ENCODE results near the gene THAP11. TPM values are rescaled to one million over a fixed set of nuclear protein-coding genes. Genes with fewer than 3 reads are reported as not detected.

Gene THAP11
- total and polyA plus RNA-seq, 2 of the 13 experiments (the other 11 are each of a cell fraction or from before 2014, with no cell fraction given): 44.2 to 53.4 TPM

DNA sequence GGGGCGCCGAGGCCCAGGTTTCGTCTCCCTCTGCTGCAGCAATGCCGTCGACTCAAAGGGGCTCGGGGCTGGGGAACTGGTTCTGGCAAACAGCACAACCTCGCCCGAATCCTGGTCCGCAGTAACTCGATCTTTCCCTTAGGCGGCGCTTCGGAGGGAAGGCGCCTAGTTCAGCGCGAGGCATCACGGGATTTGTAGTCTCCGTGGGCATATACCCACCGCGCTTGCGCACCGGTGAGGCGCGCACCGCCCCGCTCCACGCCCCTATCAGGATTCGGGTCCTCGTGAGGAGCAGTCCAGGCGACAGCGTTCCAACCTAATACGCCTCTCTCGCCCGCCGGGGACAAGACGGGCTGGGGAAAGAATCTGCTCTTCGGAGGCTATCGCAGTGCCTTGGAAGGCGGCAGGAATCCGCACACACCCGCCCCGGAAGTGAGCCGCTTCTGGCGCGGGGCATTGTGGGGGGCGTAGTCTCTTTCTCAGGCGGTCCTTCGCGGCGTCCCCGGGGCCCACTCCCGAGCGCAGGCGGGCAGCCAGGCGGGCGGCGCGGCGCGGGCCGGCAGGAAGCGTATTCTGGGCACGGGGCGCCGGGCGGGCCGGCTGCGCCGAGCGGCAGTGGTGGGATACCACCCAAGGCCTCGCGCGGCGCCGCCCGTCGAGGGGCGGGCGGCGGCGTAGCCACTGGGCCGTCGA lies at the start of gene THAP11 (continued):
- TF ChIP-seq IKZF5 (CRISPR knock-in tag; IDR thresholded peaks at IDR 0.05): peak; percentile 81
- peak; percentile 29; the same call in 1 of the 2 replicates for TF ChIP-seq ZNF503 (CRISPR knock-in tag; IDR thresholded peaks at IDR 0.05)
- peak; percentile 84; the same call in 1 of the 2 replicates for TF ChIP-seq YEATS2 (CRISPR knock-in tag; IDR thresholded peaks at IDR 0.05; ENCODE audit: borderline replicate concordance)
- TF ChIP-seq ZNF407 (CRISPR knock-in tag; IDR thresholded peaks at IDR 0.05; ENCODE audit: not compliant biosample characterization): peak; percentile 85
- TF ChIP-seq CCAR2 (optimal IDR thresholded peaks at IDR 0.05; ENCODE audit: low read depth, low read length): no peak
- peak; percentile 85 for TF ChIP-seq DRAP1 (CRISPR knock-in tag; IDR thresholded peaks at IDR 0.05)
- peak; percentile 95; the same call in 1 of the 2 replicates for TF ChIP-seq ZNF572 (CRISPR knock-in tag; IDR thresholded peaks at IDR 0.05)
- no peak for TF ChIP-seq NR3C1 (CRISPR knock-in tag; IDR thresholded peaks at IDR 0.05)
- TF ChIP-seq BATF2 (CRISPR knock-in tag; IDR thresholded peaks at IDR 0.05): no peak
- TF ChIP-seq, protein P1, sequence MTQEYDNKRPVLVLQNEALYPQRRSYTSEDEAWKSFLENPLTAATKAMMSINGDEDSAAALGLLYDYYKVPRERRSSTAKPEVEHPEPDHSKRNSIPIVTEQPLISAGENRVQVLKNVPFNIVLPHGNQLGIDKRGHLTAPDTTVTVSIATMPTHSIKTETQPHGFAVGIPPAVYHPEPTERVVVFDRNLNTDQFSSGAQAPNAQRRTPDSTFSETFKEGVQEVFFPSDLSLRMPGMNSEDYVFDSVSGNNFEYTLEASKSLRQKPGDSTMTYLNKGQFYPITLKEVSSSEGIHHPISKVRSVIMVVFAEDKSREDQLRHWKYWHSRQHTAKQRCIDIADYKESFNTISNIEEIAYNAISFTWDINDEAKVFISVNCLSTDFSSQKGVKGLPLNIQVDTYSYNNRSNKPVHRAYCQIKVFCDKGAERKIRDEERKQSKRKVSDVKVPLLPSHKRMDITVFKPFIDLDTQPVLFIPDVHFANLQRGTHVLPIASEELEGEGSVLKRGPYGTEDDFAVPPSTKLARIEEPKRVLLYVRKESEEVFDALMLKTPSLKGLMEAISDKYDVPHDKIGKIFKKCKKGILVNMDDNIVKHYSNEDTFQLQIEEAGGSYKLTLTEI (CRISPR knock-in tag; conservative IDR thresholded peaks at IDR 0.05): no peak
- peak; percentile 83 for TF ChIP-seq POLR2G (IDR thresholded peaks at IDR 0.05; ENCODE audit: low read depth, low read length)
- no peak for TF ChIP-seq MTF1 (CRISPR knock-in tag; IDR thresholded peaks at IDR 0.05)
- TF ChIP-seq ZMAT5 (CRISPR knock-in tag; IDR thresholded peaks at IDR 0.05; ENCODE audit: borderline replicate concordance, low read depth): no peak

Data from HepG2 (cell line).